Right lobe of liver (tissue), 4 donors: ENCODE data around the gene XRCC4.

Source experiments
- POLR2A ChIP-seq: fragments of 450-650 bp; IDR thresholded peaks from one replicate; pipeline ENCODE4 v1.6.1; 2017; ENCODE audit warnings: antibody characterized with exemption, mild to moderate bottlenecking
- TF ChIP-seq, protein P1 (sequence below), 4 donors: fragments of 200-600 bp in 3 of 4; fragments of 450-650 bp in 1 of 4; IDR thresholded peaks; one replicate each; pipeline versions ENCODE4 v1.5.1 to v1.8.0; 2016 to 2022; ENCODE audit warnings: antibody characterized with exemption in 4 of 4, mild to moderate bottlenecking in 2 of 4
- donor health status: DM: no; HTN: no; CAD: no.
- donor health status: DM: no; HTN: no; CAD: no.
- donor health status: DM: no; HTN: yes; CAD: no.

DNA sequence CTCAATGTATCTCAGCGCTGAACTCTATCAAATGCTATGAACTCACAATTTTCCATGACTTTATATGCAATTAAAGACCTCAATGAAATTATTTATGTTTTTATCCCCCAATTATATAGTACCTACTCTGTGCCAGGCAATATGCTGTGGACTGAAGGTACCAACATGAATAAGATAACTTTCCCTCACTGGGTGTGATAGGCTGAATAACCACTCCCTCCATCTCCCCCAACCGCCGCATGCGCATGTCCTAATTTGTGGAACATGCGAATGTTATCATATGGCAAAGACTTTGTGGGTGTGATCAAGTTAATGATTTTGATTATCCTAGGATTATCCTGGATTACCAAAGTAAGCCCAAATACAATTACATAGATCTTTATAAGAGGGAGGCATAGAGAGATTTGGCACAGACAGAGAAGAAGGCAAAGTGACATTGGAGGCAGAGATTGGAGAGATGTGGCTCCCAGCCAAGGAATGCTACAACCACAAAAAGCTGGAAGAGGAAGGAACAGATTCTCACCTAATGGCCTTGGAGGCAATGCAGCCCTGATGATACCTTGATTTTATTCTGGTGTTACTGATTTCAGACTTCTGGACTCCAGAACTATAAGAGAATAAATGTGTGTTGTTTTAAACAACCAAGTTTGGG is 245.1 kb downstream of the XRCC4 start:
- TF ChIP-seq, protein P1, sequence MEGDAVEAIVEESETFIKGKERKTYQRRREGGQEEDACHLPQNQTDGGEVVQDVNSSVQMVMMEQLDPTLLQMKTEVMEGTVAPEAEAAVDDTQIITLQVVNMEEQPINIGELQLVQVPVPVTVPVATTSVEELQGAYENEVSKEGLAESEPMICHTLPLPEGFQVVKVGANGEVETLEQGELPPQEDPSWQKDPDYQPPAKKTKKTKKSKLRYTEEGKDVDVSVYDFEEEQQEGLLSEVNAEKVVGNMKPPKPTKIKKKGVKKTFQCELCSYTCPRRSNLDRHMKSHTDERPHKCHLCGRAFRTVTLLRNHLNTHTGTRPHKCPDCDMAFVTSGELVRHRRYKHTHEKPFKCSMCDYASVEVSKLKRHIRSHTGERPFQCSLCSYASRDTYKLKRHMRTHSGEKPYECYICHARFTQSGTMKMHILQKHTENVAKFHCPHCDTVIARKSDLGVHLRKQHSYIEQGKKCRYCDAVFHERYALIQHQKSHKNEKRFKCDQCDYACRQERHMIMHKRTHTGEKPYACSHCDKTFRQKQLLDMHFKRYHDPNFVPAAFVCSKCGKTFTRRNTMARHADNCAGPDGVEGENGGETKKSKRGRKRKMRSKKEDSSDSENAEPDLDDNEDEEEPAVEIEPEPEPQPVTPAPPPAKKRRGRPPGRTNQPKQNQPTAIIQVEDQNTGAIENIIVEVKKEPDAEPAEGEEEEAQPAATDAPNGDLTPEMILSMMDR (IDR thresholded peaks at IDR 0.05): no peak
- TF ChIP-seq POLR2A: no peak
